ENCODE measurements around the gene LPIN1. TPM values are rescaled to one million over a fixed set of nuclear protein-coding genes. Genes with fewer than 3 reads are reported as not detected.

Gene LPIN1, protein sequence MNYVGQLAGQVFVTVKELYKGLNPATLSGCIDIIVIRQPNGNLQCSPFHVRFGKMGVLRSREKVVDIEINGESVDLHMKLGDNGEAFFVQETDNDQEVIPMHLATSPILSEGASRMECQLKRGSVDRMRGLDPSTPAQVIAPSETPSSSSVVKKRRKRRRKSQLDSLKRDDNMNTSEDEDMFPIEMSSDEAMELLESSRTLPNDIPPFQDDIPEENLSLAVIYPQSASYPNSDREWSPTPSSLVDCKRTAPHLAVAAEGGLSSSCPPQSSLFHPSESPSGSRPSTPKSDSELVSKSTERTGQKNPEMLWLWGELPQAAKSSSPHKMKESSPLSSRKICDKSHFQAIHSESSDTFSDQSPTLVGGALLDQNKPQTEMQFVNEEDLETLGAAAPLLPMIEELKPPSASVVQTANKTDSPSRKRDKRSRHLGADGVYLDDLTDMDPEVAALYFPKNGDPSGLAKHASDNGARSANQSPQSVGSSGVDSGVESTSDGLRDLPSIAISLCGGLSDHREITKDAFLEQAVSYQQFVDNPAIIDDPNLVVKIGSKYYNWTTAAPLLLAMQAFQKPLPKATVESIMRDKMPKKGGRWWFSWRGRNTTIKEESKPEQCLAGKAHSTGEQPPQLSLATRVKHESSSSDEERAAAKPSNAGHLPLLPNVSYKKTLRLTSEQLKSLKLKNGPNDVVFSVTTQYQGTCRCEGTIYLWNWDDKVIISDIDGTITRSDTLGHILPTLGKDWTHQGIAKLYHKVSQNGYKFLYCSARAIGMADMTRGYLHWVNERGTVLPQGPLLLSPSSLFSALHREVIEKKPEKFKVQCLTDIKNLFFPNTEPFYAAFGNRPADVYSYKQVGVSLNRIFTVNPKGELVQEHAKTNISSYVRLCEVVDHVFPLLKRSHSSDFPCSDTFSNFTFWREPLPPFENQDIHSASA
- total RNA-seq (10 to 100 TPM; 33.1 to 47.2 TPM), polyA plus RNA-seq (ENCODE audit: insufficient read length in 6 of 6) (10 to 100 TPM; 16.4 to 24.2 (median 19.4) TPM)
- long read RNA-seq, donor 1, full-length matches to known transcripts: 1 of 1 reads
- long read RNA-seq, donor 1, partial matches to known transcripts: 0 of 1 reads
- long read RNA-seq, donor 1, other reads (novel, unspliced or antisense): 0 of 1 reads
- long read RNA-seq, donor 2: 0 reads
- long read RNA-seq, donor 3, full-length matches to known transcripts: 1 of 1 reads
- long read RNA-seq, donor 3, partial matches to known transcripts: 0 of 1 reads
- long read RNA-seq, donor 3, other reads (novel, unspliced or antisense): 0 of 1 reads
- long read RNA-seq, donor 4, partial matches to known transcripts: 2 of 2 reads
- long read RNA-seq, donor 4, other reads (novel, unspliced or antisense): 0 of 2 reads
- long read RNA-seq, donor 5, full-length matches to known transcripts: 1 of 1 reads
- long read RNA-seq, donor 5, partial matches to known transcripts: 0 of 1 reads
- long read RNA-seq, donor 5, other reads (novel, unspliced or antisense): 0 of 1 reads
- long read RNA-seq, donor 6, partial matches to known transcripts: 0 of 1 reads
- long read RNA-seq, donor 6, other reads (novel, unspliced or antisense): 0 of 1 reads
- long read RNA-seq, donor 7: 0 reads
- long read RNA-seq, donor 8: 0 reads
- long read RNA-seq, donor 9: 0 reads
- long read RNA-seq, donor 10, partial matches to known transcripts: 4 of 6 reads
- long read RNA-seq, donor 10, other reads (novel, unspliced or antisense): 2 of 6 reads
- long read RNA-seq, donor 11, full-length matches to known transcripts: 1 of 1 reads
- long read RNA-seq, donor 11, partial matches to known transcripts: 0 of 1 reads
- long read RNA-seq, donor 11, other reads (novel, unspliced or antisense): 0 of 1 reads
- long read RNA-seq, donor 12: 0 reads

DNA sequence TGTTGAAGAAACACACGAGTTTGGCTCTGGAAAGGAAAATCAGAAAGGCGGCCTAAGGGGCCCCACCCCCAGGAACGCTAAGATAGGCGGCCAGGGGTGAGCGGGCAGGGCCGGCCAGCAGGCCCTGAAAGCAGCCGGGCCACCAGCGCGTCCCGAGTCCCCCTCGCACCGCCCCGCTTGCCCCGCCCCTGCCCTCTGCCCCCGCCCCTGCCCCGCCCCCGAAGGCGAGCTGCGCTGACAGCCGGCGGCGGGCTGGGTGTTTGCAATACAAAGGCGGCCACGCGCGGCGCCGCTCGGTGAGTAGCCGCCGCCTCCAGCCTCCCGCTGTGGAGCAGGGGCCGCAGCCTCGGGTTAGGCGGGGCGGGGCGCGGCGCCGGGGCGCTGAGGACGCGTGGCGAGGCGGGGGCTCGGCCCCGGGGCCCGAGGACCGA lies at the start of gene LPIN1:
LPIN1 (plus strand) TSS at position 257 of the 431 bp plus-strand sequence. CDS start 18,910 bp downstream, outside the sequence.
- Histone ChIP-seq H3K36me3 (no peaks in the 10 kb centered on the region), H3K27me3 (peaks cover 0 to 4% of the 10 kb centered on the region in 2 donors), H3K9me3 (no peaks in the 10 kb centered on the region), H3K4me1 (peaks cover 19 to 80% of the 10 kb centered on the region in 2 donors), H3K4me3 (peak within 1 kb of the TSS; percentile 75 to 88), H3K27ac (peak within 1 kb of the TSS; percentile 79 to 81)
- peak in 1 of 2 donors; percentile 9 for TF ChIP-seq CTCF (IDR thresholded peaks at IDR 0.05)
- DNase-seq (peak; percentile 80 to 96 (median 91)), ATAC-seq (peak; percentile 85)
- intact Hi-C loops (cut with DNase I): no loop called here

- no peak for TF ChIP-seq CTCF (IDR thresholded peaks at IDR 0.05)
- no peak overlapping the region for H3K27ac ChIP-seq
- ATAC-seq (no peak), DNase-seq (no peak)
- H3K9me3 ChIP-seq: no peaks in the 10 kb centered on the region
- no peaks in the 10 kb centered on the region for H3K36me3 ChIP-seq
- H3K4me1 ChIP-seq: peaks cover 0 to 28% of the 10 kb centered on the region in 2 donors
- no peak overlapping the region for H3K4me3 ChIP-seq
- intact Hi-C loops (cut with DNase I): loop anchor here in 1 of 2 donors (10.0 kb wide), 1 partner anchor 78 kb away; no protein-coding TSS in a partner anchor
- no peaks in the 10 kb centered on the region for H3K27me3 ChIP-seq
Measured at GRCh38 chr2:11696736-11697102, 49.7 kb upstream of the LPIN1 start.

DNA sequence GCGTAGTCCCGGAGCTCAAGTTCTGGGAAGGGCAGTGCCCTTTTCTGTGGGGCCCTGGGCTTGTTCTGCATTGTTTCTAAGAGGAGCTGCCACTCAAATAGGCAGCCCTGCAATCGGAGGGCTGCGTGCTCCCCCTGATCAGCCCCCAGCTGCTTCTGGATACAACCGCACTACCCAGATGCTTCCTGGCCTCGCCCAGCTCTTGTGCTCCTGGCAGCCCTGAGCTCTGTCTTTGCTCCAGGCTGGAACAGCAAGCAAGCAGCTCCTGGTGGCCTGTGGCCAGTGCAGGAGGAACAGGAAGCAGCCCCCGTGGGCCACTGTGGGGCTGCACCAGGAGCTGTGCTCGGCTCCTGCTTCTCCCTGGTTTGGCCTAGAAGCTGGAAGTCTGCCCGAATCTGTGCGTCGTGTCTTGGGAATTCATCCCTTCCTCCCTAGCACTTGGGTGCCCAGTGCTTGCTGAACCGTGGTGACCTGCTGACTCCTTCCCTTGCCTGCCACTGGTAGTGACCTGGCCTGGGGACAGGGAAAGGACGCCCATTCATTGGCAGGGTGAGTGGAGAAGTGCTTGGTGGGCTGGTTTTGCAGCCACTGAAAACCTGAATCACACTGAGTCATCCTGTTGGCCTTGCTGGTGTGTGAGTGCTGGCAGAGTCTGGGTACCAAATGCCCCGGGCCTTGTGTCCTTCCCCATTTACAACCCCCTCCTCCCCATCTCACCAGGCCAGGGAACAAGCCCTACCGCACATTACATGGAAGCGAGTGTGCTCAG lies 49.1 kb upstream of the LPIN1 start:
- no peak for TF ChIP-seq CTCF (IDR thresholded peaks at IDR 0.05)
- H3K27me3 ChIP-seq: no peaks in the 10 kb centered on the region
- peak overlapping the region in 1 of 2 donors; percentile 4 for H3K27ac ChIP-seq
- H3K36me3 ChIP-seq: no peaks in the 10 kb centered on the region
- no peak overlapping the region for H3K4me3 ChIP-seq
- ATAC-seq (peak; percentile 28), DNase-seq (peak in 1 of 4 donors; percentile 50)
- H3K9me3 ChIP-seq: no peaks in the 10 kb centered on the region
- peaks cover 0 to 31% of the 10 kb centered on the region in 2 donors for H3K4me1 ChIP-seq
- intact Hi-C loops (cut with DNase I): loop anchor here in 1 of 2 donors (10.0 kb wide), 1 partner anchor 78 kb away; no protein-coding TSS in a partner anchor
